Activated CD8-positive, alpha-beta memory T cell treated with anti-CD3 and anti-CD28 coated beads, Interleukin-2, amount 50 U/mL, for 48 hours (primary cell): Measurements from ENCODE around the gene APLP2.
"Not testable (repeated sequence)": the region's sequence is repeated elsewhere in the genome, so short reads cannot be mapped to it uniquely, and the experiment has no call there.

Experiments used
- DNase-seq: peaks from one replicate; pipeline ENCODE4 v3.0.0-alpha.2; 2020

APLP2 gene

GRCh38 chr11:130150790-130151189, 81.1 kb downstream of the APLP2 start:
- DNase-seq = no peak

- no peak for DNase-seq
Measured at GRCh38 chr11:130151196-130151595, 81.5 kb downstream of the APLP2 start.

- no peak for DNase-seq
Measured at GRCh38 chr11:130156108-130157022, 86.7 kb downstream of the APLP2 start.

DNA sequence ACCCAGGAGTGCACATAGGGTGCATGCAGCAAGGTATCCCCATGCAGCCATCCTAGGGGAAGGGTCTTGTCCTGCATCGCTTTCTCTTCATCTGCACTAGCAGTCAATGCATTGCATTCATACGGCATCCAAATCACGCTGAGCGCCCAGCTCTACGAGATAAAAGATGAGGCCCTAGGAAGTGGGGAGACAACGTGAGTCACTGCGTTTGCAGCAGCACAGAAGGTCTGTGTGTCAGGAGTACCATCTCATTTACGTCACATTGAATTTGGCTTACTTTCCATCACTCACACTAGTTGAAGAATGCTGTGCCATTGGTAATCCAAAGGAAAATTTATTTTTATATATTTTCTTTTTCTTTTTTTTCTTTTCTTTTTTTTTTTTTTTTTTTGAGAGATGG, 87.4 kb downstream of the APLP2 start:
- no peak for DNase-seq

GRCh38 chr11:130157840-130158239, 88.1 kb downstream of the APLP2 start:
- DNase-seq = no peak

GRCh38 chr11:130159139-130159538, 89.4 kb downstream of the APLP2 start:
- no peak for DNase-seq

- no peak for DNase-seq
Measured at GRCh38 chr11:130159657-130160497, 90.2 kb downstream of the APLP2 start, which contains the start of gene ST14. TSS of gene ST14 (plus strand) at chr11:130159782. CDS start at chr11:130159980, 198 bp downstream.

- no peak for DNase-seq
Measured at GRCh38 chr11:130160498-130161155, 90.9 kb downstream of the APLP2 start.

DNA sequence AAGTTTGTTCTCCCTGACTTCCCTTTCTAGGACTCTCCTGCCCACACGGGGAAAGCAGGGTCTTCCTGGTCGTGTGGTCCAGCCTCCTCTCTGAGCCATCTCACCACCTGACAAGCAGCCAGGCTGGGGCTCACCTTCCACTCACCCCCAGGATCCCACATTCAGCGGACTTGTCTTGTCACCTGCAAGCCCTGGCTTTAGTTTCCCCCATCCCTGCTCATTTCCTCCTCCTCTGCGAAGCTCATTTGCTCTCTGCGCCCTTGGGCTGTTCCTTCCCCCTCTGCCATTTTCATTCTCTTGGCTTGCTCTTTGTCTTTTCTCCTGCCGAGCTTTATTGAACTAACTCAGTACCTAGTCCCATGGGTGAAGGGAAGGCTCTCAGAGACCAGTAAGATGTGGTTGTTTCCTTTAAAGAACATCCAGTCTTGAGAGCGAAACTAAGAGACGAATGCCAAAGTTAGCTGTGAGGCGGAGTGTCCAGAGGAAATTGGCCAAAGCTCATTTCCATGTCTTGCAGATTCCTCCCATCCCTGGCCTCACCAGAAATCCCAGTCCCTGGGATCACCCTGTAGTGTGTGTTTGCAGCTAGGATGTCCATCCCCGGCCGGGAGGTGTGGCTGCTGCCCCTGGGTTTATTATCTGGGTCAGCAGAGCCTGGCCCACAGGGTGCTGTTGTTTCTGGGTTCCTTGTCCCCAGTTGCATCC, 91.9 kb downstream of the APLP2 start:
- no peak for DNase-seq

- DNase-seq = no peak
Measured at GRCh38 chr11:130162733-130163132, 93.0 kb downstream of the APLP2 start.

DNA sequence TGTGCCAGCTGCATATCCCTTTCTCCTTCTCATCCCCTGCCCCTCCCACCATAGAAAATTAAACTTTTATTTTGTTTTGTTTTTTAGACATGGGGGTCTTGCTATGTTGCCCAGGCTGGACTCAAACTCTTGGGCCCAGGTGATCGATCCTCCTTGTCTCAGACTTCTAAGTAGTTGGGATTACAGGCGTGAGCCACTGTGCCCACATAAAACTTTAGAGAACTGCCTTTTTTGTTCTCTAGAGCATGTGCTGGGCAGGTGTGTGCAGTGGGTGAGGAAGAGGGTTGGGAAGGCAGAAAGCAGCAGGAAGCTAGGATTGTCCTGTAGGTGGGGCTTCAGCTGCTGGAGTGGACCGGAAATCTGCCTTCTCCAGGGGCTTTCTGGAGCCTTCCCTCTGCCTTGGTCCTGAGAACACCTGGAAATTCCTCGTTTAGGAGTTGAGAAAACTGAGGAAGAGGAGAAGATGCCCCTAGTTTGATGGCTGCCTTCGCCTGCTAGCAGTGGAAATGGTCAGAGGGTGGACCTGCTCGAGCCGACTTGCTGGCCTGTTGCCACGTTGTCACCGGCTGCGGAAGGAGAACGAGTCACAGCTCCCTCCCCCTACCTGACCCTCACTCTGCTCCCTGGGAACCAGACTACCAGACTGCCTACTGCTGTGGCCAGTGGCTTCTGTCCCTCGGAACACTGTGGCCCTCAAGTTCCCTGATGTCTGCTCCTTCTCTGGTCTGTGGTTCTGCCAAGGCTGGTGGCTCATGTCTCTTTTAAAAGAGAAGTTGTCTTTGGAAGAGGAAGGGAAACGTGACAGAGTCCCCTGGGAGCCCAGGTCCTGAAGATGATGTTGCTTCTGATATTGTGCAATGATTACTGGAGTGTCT, 93.9 kb downstream of the APLP2 start:
- DNase-seq = no peak

GRCh38 chr11:130164221-130164570, 94.5 kb downstream of the APLP2 start:
- no peak for DNase-seq

- no peak for DNase-seq
Measured at GRCh38 chr11:130165601-130166456, 96.1 kb downstream of the APLP2 start.

DNA sequence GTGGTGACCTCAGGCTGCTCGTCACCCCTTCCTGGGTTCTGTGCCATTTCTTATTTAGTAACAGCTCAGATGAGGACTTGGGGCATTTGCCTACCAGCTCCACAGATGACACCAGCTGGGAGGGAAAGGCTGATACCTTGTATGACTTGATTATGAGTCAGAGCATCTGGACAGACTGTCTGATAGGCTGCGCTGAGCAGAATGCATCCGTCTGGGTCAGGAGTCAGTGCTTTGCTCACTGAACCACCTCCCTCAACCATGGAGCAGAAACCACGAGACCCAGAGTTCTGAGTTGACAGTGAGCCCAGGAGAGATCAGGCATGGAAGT, 96.7 kb downstream of the APLP2 start:
- DNase-seq = no peak

GRCh38 chr11:130167146-130167545, 97.5 kb downstream of the APLP2 start:
- DNase-seq = no peak

GRCh38 chr11:130168105-130168504, 98.4 kb downstream of the APLP2 start:
- DNase-seq = no peak

DNA sequence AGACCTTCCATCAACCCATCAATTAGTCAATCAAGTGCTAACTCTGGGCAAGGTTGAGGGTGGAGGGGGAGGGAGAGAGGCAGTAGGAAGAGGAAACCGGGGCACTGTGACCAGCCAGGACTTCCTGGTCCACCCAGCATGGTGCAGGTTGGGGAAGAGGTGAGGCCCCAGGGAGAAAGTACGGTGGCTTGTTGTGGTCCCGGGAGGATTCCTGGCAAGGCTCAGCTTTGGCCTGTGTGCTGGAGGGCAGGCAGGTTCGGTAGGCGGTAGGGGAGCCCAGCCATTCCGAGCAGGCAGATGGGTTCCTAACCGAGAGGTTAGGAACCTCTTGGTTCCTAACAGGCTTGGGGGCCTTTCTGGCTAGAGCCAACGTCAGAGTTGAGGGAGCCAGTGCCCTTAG, 100.7 kb downstream of the APLP2 start:
- DNase-seq = no peak

- DNase-seq = no peak
Measured at GRCh38 chr11:130171534-130171933, 101.8 kb downstream of the APLP2 start.

- not testable (repeated sequence) for DNase-seq
Measured at GRCh38 chr11:130172001-130172400, 102.3 kb downstream of the APLP2 start.

- no peak for DNase-seq
Measured at GRCh38 chr11:130174642-130175041, 104.9 kb downstream of the APLP2 start.

GRCh38 chr11:130175898-130176297, 106.2 kb downstream of the APLP2 start:
- no peak for DNase-seq
